Measurements from ENCODE around the gene CALML5. TPM values are rescaled to one million over a fixed set of nuclear protein-coding genes. Genes with fewer than 3 reads are reported as not detected.

Gene CALML5
- total and polyA plus RNA-seq, 9 of the 15 experiments (the other 6 are each of a cell fraction or from before 2014, with no cell fraction given): not detected

GRCh38 chr10:5449823-5450222 is 49.5 kb downstream of the CALML5 start (continued):
- TF ChIP-seq, protein P1, sequence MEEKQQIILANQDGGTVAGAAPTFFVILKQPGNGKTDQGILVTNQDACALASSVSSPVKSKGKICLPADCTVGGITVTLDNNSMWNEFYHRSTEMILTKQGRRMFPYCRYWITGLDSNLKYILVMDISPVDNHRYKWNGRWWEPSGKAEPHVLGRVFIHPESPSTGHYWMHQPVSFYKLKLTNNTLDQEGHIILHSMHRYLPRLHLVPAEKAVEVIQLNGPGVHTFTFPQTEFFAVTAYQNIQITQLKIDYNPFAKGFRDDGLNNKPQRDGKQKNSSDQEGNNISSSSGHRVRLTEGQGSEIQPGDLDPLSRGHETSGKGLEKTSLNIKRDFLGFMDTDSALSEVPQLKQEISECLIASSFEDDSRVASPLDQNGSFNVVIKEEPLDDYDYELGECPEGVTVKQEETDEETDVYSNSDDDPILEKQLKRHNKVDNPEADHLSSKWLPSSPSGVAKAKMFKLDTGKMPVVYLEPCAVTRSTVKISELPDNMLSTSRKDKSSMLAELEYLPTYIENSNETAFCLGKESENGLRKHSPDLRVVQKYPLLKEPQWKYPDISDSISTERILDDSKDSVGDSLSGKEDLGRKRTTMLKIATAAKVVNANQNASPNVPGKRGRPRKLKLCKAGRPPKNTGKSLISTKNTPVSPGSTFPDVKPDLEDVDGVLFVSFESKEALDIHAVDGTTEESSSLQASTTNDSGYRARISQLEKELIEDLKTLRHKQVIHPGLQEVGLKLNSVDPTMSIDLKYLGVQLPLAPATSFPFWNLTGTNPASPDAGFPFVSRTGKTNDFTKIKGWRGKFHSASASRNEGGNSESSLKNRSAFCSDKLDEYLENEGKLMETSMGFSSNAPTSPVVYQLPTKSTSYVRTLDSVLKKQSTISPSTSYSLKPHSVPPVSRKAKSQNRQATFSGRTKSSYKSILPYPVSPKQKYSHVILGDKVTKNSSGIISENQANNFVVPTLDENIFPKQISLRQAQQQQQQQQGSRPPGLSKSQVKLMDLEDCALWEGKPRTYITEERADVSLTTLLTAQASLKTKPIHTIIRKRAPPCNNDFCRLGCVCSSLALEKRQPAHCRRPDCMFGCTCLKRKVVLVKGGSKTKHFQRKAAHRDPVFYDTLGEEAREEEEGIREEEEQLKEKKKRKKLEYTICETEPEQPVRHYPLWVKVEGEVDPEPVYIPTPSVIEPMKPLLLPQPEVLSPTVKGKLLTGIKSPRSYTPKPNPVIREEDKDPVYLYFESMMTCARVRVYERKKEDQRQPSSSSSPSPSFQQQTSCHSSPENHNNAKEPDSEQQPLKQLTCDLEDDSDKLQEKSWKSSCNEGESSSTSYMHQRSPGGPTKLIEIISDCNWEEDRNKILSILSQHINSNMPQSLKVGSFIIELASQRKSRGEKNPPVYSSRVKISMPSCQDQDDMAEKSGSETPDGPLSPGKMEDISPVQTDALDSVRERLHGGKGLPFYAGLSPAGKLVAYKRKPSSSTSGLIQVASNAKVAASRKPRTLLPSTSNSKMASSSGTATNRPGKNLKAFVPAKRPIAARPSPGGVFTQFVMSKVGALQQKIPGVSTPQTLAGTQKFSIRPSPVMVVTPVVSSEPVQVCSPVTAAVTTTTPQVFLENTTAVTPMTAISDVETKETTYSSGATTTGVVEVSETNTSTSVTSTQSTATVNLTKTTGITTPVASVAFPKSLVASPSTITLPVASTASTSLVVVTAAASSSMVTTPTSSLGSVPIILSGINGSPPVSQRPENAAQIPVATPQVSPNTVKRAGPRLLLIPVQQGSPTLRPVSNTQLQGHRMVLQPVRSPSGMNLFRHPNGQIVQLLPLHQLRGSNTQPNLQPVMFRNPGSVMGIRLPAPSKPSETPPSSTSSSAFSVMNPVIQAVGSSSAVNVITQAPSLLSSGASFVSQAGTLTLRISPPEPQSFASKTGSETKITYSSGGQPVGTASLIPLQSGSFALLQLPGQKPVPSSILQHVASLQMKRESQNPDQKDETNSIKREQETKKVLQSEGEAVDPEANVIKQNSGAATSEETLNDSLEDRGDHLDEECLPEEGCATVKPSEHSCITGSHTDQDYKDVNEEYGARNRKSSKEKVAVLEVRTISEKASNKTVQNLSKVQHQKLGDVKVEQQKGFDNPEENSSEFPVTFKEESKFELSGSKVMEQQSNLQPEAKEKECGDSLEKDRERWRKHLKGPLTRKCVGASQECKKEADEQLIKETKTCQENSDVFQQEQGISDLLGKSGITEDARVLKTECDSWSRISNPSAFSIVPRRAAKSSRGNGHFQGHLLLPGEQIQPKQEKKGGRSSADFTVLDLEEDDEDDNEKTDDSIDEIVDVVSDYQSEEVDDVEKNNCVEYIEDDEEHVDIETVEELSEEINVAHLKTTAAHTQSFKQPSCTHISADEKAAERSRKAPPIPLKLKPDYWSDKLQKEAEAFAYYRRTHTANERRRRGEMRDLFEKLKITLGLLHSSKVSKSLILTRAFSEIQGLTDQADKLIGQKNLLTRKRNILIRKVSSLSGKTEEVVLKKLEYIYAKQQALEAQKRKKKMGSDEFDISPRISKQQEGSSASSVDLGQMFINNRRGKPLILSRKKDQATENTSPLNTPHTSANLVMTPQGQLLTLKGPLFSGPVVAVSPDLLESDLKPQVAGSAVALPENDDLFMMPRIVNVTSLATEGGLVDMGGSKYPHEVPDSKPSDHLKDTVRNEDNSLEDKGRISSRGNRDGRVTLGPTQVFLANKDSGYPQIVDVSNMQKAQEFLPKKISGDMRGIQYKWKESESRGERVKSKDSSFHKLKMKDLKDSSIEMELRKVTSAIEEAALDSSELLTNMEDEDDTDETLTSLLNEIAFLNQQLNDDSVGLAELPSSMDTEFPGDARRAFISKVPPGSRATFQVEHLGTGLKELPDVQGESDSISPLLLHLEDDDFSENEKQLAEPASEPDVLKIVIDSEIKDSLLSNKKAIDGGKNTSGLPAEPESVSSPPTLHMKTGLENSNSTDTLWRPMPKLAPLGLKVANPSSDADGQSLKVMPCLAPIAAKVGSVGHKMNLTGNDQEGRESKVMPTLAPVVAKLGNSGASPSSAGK (IDR thresholded peaks at IDR 0.05): 0 out of 2 replicates have a peak, but pooled peaks have one; percentile 22
- TF ChIP-seq RBFOX2 (IDR thresholded peaks at IDR 0.05; ENCODE audit: low read depth, low read length) (no peak), FOXJ3 (CRISPR knock-in tag; IDR thresholded peaks at IDR 0.05) (no peak), CHAMP1 (IDR thresholded peaks at IDR 0.05) (no peak), TAF9B (IDR thresholded peaks at IDR 0.05; ENCODE audit: partially characterized antibody) (peak; percentile 43), CXXC5 (CRISPR knock-in tag; IDR thresholded peaks at IDR 0.05) (peak; percentile 32; the same call in 1 of the 2 replicates), PBX2 (CRISPR knock-in tag; IDR thresholded peaks at IDR 0.05; ENCODE audit: low read depth) (no peak), PBX2 (tag; conservative IDR thresholded peaks at IDR 0.05; ENCODE audit: low read depth) (peak; percentile 21; the same call in 1 of the 2 replicates), LCOR (CRISPR knock-in tag; IDR thresholded peaks at IDR 0.05) (no peak), ZNF316 (IDR thresholded peaks at IDR 0.05) (no peak), PHB2 (IDR thresholded peaks at IDR 0.05; ENCODE audit: low read depth) (no peak), CBFA2T3 (IDR thresholded peaks at IDR 0.05) (peak; percentile 48; the same call in 1 of the 2 replicates), POLR2AphosphoS2 (IDR thresholded peaks at IDR 0.05; ENCODE audit: low read length) (peak; percentile 49; the same call in 1 of the 2 replicates)
